H1 (cell line): ENCODE data around the gene RAB7B. TPM values are rescaled to one million over a fixed set of nuclear protein-coding genes. Genes with fewer than 3 reads are reported as not detected.

ENCODE experiments used
- CTCF ChIA-PET: fragments of 300-600 bp; sonication (Branson Sonifier 250); formaldehyde crosslinking; loops from one replicate; lab custom pipeline; 2021; ENCODE audit not compliant: partially characterized antibody; lab: Charles Lee
- POLR2A ChIA-PET: fragments of 300-600 bp; sonication (Branson Sonifier 250); formaldehyde crosslinking; loops from one replicate; lab custom pipeline; 2021; ENCODE audit warnings: inconsistent platforms; ENCODE audit not compliant: partially characterized antibody; lab: Charles Lee
- DNase-seq, 2 experiments: peaks; one replicate each; pipeline versions ENCODE4 v3.0.0 to v3.0.0-alpha.2; 2010 to 2022; ENCODE audit warnings: low spot score in 2 of 2, low read depth in 1 of 2, mixed read lengths in 1 of 2
- FAIRE-seq: peaks from 2 replicates; lab custom pipeline; 2011; peaks lifted over from hg19 to GRCh38; lab: Jason Lieb, UNC
- H2AFZ ChIP-seq: 2 replicates; pipeline ENCODE4 v1.8.1; 2012; ENCODE audit warnings: low read length, inconsistent platforms
- H2AK5ac ChIP-seq: 2 replicates; pipeline ENCODE4 v1.6.1; 2013; ENCODE audit warnings: low read depth, low read length
- H2BK120ac ChIP-seq: replicated peaks from 2 replicates; pipeline ENCODE3; 2013; ENCODE audit warnings: low read depth, low read length, inconsistent platforms
- H2BK12ac ChIP-seq: 2 replicates; pipeline ENCODE4 v1.6.1; 2013; ENCODE audit warnings: low read depth, low read length
- H2BK15ac ChIP-seq: 2 replicates; pipeline ENCODE4 v1.6.1; 2013; ENCODE audit warnings: low read length
- H2BK20ac ChIP-seq: 2 replicates; pipeline ENCODE4 v1.6.1; 2013; ENCODE audit warnings: low read length
- H2BK5ac ChIP-seq: 2 replicates; pipeline ENCODE4 v1.6.1; 2013; ENCODE audit warnings: low read depth, low read length
- H3K14ac ChIP-seq: 2 replicates; pipeline ENCODE4 v1.6.1; 2013; ENCODE audit warnings: inconsistent platforms; ENCODE audit not compliant: insufficient read length
- H3K18ac ChIP-seq: 2 replicates; pipeline ENCODE4 v1.6.1; 2013; ENCODE audit warnings: low read length; ENCODE audit errors: extremely low read depth
- H3K23ac ChIP-seq: 2 replicates; pipeline ENCODE4 v1.6.1; 2013; ENCODE audit warnings: inconsistent platforms; ENCODE audit not compliant: insufficient read length
- H3K23me2 ChIP-seq: 2 replicates; pipeline ENCODE4 v1.6.1; 2013; ENCODE audit warnings: low read depth, low read length
- H3K27ac ChIP-seq: 2 replicates; pipeline ENCODE4 v1.6.1; 2011; ENCODE audit warnings: low read depth, low read length, inconsistent platforms
- H3K27me3 ChIP-seq, 4 experiments: replicated peaks in 1 of 4; 1 replicate in 1 of 4; 2 replicates in 3 of 4; pipeline versions ENCODE4 v1.6.1 to v1.8.1; 2011 to 2013; ENCODE audit warnings: low read length in 3 of 4, mild to moderate bottlenecking in 3 of 4, inconsistent platforms in 2 of 4, mixed read lengths in 2 of 4, moderate library complexity in 1 of 4; ENCODE audit not compliant: control insufficient read depth in 3 of 4, insufficient read depth in 3 of 4; ENCODE audit errors: extremely low read depth in 1 of 4
- H3K36me3 ChIP-seq, 4 experiments: 2 replicates each; pipeline versions ENCODE4 v1.6.1 to v1.8.1; 2011 to 2013; ENCODE audit warnings: mild to moderate bottlenecking in 4 of 4, low read length in 3 of 4, moderate library complexity in 2 of 4, control low read depth in 1 of 4, inconsistent platforms in 1 of 4; ENCODE audit not compliant: insufficient read depth in 4 of 4, control insufficient read depth in 2 of 4
- H3K4ac ChIP-seq: replicated peaks from 2 replicates; pipeline ENCODE3; 2013; ENCODE audit warnings: low read length, low read depth, mixed read lengths, inconsistent platforms; ENCODE audit not compliant: insufficient read length
- H3K4me1 ChIP-seq, 4 experiments: replicated peaks in 1 of 4; 1 replicate in 1 of 4; 2 replicates in 3 of 4; pipeline versions ENCODE4 v1.6.1 to v1.8.1; 2011 to 2013; ENCODE audit warnings: low read length in 3 of 4, inconsistent platforms in 2 of 4, mixed read lengths in 1 of 4; ENCODE audit not compliant: insufficient read depth in 4 of 4, control insufficient read depth in 3 of 4
- H3K4me2 ChIP-seq, 2 experiments: 2 replicates each; pipeline versions ENCODE4 v1.6.1 to v1.8.1; 2011 to 2013; ENCODE audit warnings: low read depth in 2 of 2, low read length in 2 of 2, control low read depth in 1 of 2, inconsistent platforms in 1 of 2, mild to moderate bottlenecking in 1 of 2; ENCODE audit not compliant: insufficient read depth in 1 of 2
- H3K4me3 ChIP-seq, 4 experiments: fragments of 200-600, 300-600 bp in 1 of 4; sonication (generic), shearing (Covaris generic), sonication (Bioruptor Twin) in 1 of 4; 2 replicates each; pipeline versions ENCODE4 v1.5.1 to v1.8.1; 2011 to 2016; ENCODE audit warnings: low read length in 4 of 4, low read depth in 3 of 4, control low read depth in 2 of 4, inconsistent platforms in 2 of 4, mild to moderate bottlenecking in 2 of 4, mixed read lengths in 1 of 4, moderate library complexity in 1 of 4; ENCODE audit not compliant: insufficient read depth in 2 of 4; ENCODE audit errors: extremely low read depth in 1 of 4
- H3K56ac ChIP-seq: replicated peaks from 2 replicates; pipeline ENCODE3; 2013; ENCODE audit warnings: low read depth, mild to moderate bottlenecking, mixed read lengths, low read length, inconsistent platforms; ENCODE audit not compliant: insufficient read length
- H3K79me1 ChIP-seq: 2 replicates; pipeline ENCODE4 v1.6.1; 2013; ENCODE audit warnings: low read depth, low read length, control low read depth
- H3K79me2 ChIP-seq, 2 experiments: 2 replicates each; pipeline versions ENCODE4 v1.6.1 to v1.8.1; 2012 to 2013; ENCODE audit warnings: low read length in 2 of 2, mild to moderate bottlenecking in 2 of 2, inconsistent platforms in 1 of 2; ENCODE audit not compliant: insufficient read depth in 2 of 2, control insufficient read depth in 1 of 2
- H3K9ac ChIP-seq, 4 experiments: replicated peaks in 1 of 4; 1 replicate in 1 of 4; 2 replicates in 3 of 4; pipeline versions ENCODE4 v1.6.1 to v1.8.1; 2011 to 2013; ENCODE audit warnings: low read depth in 3 of 4, low read length in 3 of 4, control low read depth in 2 of 4, mild to moderate bottlenecking in 2 of 4, moderate library complexity in 2 of 4, inconsistent platforms in 1 of 4; ENCODE audit errors: extremely low read depth in 1 of 4
- H3K9me3 ChIP-seq, 2 experiments: 2 replicates each; pipeline versions ENCODE4 v1.6.1 to v1.8.1; 2012 to 2013; ENCODE audit warnings: mild to moderate bottlenecking in 2 of 2, moderate library complexity in 2 of 2, control low read depth in 1 of 2, inconsistent platforms in 1 of 2, low read depth in 1 of 2, low read length in 1 of 2, mixed read lengths in 1 of 2; ENCODE audit not compliant: insufficient read depth in 2 of 2
- H4K20me1 ChIP-seq, 2 experiments: replicated peaks in 1 of 2; 2 replicates each; pipeline versions ENCODE3 to v1.8.1; 2011 to 2013; ENCODE audit warnings: inconsistent platforms in 2 of 2, low read length in 2 of 2, mild to moderate bottlenecking in 1 of 2; ENCODE audit not compliant: insufficient read depth in 2 of 2, control insufficient read depth in 1 of 2
- H4K5ac ChIP-seq: 2 replicates; pipeline ENCODE4 v1.6.1; 2013; ENCODE audit warnings: low read length, low read depth, mixed read lengths, inconsistent platforms; ENCODE audit not compliant: insufficient read length
- H4K8ac ChIP-seq: 2 replicates; pipeline ENCODE4 v1.8.0; 2013; ENCODE audit warnings: mild to moderate bottlenecking, moderate library complexity, low read length, inconsistent platforms; ENCODE audit not compliant: insufficient read depth; ENCODE audit errors: extremely low read depth
- H4K91ac ChIP-seq: replicated peaks from 2 replicates; pipeline ENCODE3; 2013; ENCODE audit warnings: low read length, mixed read lengths, inconsistent platforms; ENCODE audit not compliant: insufficient read length
- USF2 ChIP-seq: IDR thresholded peaks from 2 replicates; pipeline ENCODE4 v1.6.1; 2011; ENCODE audit warnings: low read length, improper control_type of control experiment
- WGBS, 2 experiments: shearing (Covaris generic) in 1 of 2; methylation state at CpG; one replicate each; pipeline versions ENCODE4 v1.1.6 to v1.1.7; 2013 to 2015; ENCODE audit warnings: low lambda C conversion rate in 2 of 2, mixed read lengths in 2 of 2, inconsistent platforms in 1 of 2, low coverage in 1 of 2, missing lambda C conversion rate in 1 of 2; ENCODE audit not compliant: insufficient replicate concordance in 2 of 2, insufficient coverage in 1 of 2, insufficient read length in 1 of 2; ENCODE audit errors: extremely low coverage in 1 of 2, missing lambda C conversion rate in 1 of 2; 5-methylcytosine and 5-hydroxymethylcytosine counted together
- polyA plus RNA-seq, 7 experiments: library from polyadenylated mRNA; depleted of rRNA in 3 of 7; stranded (reverse) in 5 of 7; unstranded in 2 of 7; fragments of >200 nt in 5 of 7; fragments of 200-250 nt in 2 of 7; gene quantifications; 1 replicate in 5 of 7; 2 replicates in 1 of 7; 4 replicates in 1 of 7; pipeline versions ENCODE4 v1.2.1 to v1.2.3, GENCODE V29; 2011 to 2013; ENCODE audit warnings: missing spikeins in 2 of 7, mixed read lengths in 2 of 7
- total RNA-seq: library from RNA; stranded (reverse); fragmentation: NEBNext Ultra II Directional; extraction: Animal tissue kit (Norgen Biotek cat#: 25700); gene quantifications from 2 replicates; pipeline ENCODE4 v1.2.1, GENCODE V29; 2021

Gene RAB7B
- total and polyA plus RNA-seq, 2 of the 8 experiments (the other 6 are each of a cell fraction or from before 2014, with no cell fraction given): 0.05 TPM; not detected in 1

- H4K5ac ChIP-seq: no peak overlapping the region
- no peak for TF ChIP-seq USF2
- TF ChIP-seq, all 59 proteins: peak for 0
Observed at GRCh38 chr1:206015071-206015470, 11.9 kb upstream of the RAB7B start.

More at GRCh38 chr1:206015071-206015470, 11.9 kb upstream of the RAB7B start:
- no peak overlapping the region for H3K9ac ChIP-seq
- H4K8ac ChIP-seq: no peak overlapping the region
- H3K18ac ChIP-seq: no peak overlapping the region
- H3K9me3 ChIP-seq: no peaks in the 10 kb centered on the region
- H3K4me2 ChIP-seq: no peak overlapping the region
- no peak overlapping the region for H3K4me3 ChIP-seq
- no peaks in the 10 kb centered on the region for H3K79me1 ChIP-seq
- H3K23ac ChIP-seq: no peak overlapping the region
- no peak overlapping the region for H3K4ac ChIP-seq
- H3K36me3 ChIP-seq: no peaks in the 10 kb centered on the region
- H4K20me1 ChIP-seq: no peaks in the 10 kb centered on the region
- no peak overlapping the region for H3K56ac ChIP-seq
- no peak overlapping the region for H2BK20ac ChIP-seq
- 100% methylated on average over 1 of the region's 1 CpG; no CpG with 5 or more reads in 1 of the 2 experiments for WGBS, 2 experiments
- no peaks in the 10 kb centered on the region for H3K4me1 ChIP-seq
- ChIA-PET POLR2A (no interaction called here), CTCF (interaction anchor here (1.6 kb wide), 1 partner anchor 38 kb away, joined by 5 read pairs; no protein-coding TSS in a partner anchor)
- no peak overlapping the region for H2BK12ac ChIP-seq
- FAIRE-seq: no peak
- H3K27me3 ChIP-seq: peaks cover 0 to 1% (median 0%) of the 10 kb centered on the region in 4 experiments; a peak in 1 of 7 replicates
- H2AK5ac ChIP-seq: no peak overlapping the region
- H3K27ac ChIP-seq: no peak overlapping the region
- no peak overlapping the region for H4K91ac ChIP-seq
- H2BK15ac ChIP-seq: no peak overlapping the region
- H3K23me2 ChIP-seq: no peaks in the 10 kb centered on the region
- no peak overlapping the region for H3K14ac ChIP-seq
- H3K79me2 ChIP-seq: no peaks in the 10 kb centered on the region
- H2BK5ac ChIP-seq: no peak overlapping the region
- H2AFZ ChIP-seq: no peak overlapping the region
- no peak for DNase-seq
- no peak overlapping the region for H2BK120ac ChIP-seq
